ENCODE results near the gene CFAP221.

DNA sequence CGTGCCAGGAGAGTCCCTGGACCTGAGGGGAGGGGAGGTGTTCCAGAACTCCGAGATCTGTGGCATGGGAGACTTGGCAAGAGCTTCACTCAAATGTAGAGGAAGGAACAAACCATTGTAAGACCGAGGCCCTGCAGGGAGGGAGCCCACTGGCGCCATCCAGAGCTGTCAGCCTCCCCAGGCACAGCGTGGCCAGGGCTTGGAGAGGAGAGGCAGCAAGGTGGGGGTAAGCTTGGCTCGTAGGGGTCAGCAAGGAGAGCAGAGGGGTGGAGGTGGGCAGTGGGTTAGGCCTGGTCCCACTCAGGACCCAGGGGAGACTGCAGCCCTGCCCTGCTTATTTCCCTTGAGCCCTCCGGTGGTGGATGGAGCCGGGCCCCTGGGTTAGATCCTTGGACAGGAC lies 138.3 kb downstream of the CFAP221 start:
- no peak for TF ChIP-seq TAF1 (IDR thresholded peaks at IDR 0.05; ENCODE audit: borderline replicate concordance, insufficient read depth, low read length)
- no peak for TF ChIP-seq POLR2AphosphoS5 (IDR thresholded peaks at IDR 0.05; ENCODE audit: low read depth, low read length)
- TF ChIP-seq SIN3A (IDR thresholded peaks at IDR 0.05; ENCODE audit: borderline replicate concordance, insufficient read depth, low read length): no peak
- TF ChIP-seq, protein P1, sequence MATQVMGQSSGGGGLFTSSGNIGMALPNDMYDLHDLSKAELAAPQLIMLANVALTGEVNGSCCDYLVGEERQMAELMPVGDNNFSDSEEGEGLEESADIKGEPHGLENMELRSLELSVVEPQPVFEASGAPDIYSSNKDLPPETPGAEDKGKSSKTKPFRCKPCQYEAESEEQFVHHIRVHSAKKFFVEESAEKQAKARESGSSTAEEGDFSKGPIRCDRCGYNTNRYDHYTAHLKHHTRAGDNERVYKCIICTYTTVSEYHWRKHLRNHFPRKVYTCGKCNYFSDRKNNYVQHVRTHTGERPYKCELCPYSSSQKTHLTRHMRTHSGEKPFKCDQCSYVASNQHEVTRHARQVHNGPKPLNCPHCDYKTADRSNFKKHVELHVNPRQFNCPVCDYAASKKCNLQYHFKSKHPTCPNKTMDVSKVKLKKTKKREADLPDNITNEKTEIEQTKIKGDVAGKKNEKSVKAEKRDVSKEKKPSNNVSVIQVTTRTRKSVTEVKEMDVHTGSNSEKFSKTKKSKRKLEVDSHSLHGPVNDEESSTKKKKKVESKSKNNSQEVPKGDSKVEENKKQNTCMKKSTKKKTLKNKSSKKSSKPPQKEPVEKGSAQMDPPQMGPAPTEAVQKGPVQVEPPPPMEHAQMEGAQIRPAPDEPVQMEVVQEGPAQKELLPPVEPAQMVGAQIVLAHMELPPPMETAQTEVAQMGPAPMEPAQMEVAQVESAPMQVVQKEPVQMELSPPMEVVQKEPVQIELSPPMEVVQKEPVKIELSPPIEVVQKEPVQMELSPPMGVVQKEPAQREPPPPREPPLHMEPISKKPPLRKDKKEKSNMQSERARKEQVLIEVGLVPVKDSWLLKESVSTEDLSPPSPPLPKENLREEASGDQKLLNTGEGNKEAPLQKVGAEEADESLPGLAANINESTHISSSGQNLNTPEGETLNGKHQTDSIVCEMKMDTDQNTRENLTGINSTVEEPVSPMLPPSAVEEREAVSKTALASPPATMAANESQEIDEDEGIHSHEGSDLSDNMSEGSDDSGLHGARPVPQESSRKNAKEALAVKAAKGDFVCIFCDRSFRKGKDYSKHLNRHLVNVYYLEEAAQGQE (IDR thresholded peaks at IDR 0.05; ENCODE audit: insufficient read depth in 1 of 2, low read depth in 2 of 2, low read length in 2 of 2): no peak
- TF ChIP-seq FOXP2 (optimal IDR thresholded peaks at IDR 0.05; ENCODE audit: borderline replicate concordance, extremely low read depth, extremely low read length, insufficient read depth): no peak

Data from PFSK-1 (cell line).